Activated T-cell treated with anti-CD3 and anti-CD28 coated beads, Interleukin-2, amount 50 U/mL, for 24 hours (primary cell): ENCODE measurements around the gene SETDB1.

Source experiments
- DNase-seq: peaks from one replicate; pipeline ENCODE4 v3.0.0-alpha.2; 2020
- H3K27ac Mint-ChIP-seq: 2 replicates; pipeline ENCODE4 v1.8.0; 2020; ENCODE audit warnings: mild to moderate bottlenecking, mixed read lengths
- H3K27me3 Mint-ChIP-seq: 2 replicates; pipeline ENCODE4 v1.8.0; 2020; ENCODE audit warnings: mixed read lengths
- H3K36me3 Mint-ChIP-seq: 2 replicates; pipeline ENCODE4 v1.8.0; 2020; ENCODE audit warnings: low read depth, mixed read lengths
- H3K4me1 Mint-ChIP-seq: 2 replicates; pipeline ENCODE4 v1.8.0; 2020; ENCODE audit warnings: low read depth, mixed read lengths
- H3K4me3 Mint-ChIP-seq: 2 replicates; pipeline ENCODE4 v1.8.0; 2020; ENCODE audit warnings: mild to moderate bottlenecking, moderate library complexity, mixed read lengths
- H3K9me3 Mint-ChIP-seq: 2 replicates; pipeline ENCODE4 v1.8.0; 2020; ENCODE audit warnings: mixed read lengths

Gene SETDB1

GRCh38 chr1:150963321-150964163, 37.4 kb downstream of the SETDB1 start:
- Mint-ChIP-seq H3K4me1 (peaks cover 13% of the 10 kb centered on the region), H3K27ac (peak overlapping the region; percentile 76), H3K27me3 (no peaks in the 10 kb centered on the region), H3K9me3 (no peaks in the 10 kb centered on the region), H3K36me3 (peaks cover 97% of the 10 kb centered on the region), H3K4me3 (no peak overlapping the region)
- no peak for DNase-seq

- H3K36me3 Mint-ChIP-seq = peaks cover 98% of the 10 kb centered on the region
- peaks cover 14% of the 10 kb centered on the region for H3K4me1 Mint-ChIP-seq
- no peaks in the 10 kb centered on the region for H3K9me3 Mint-ChIP-seq
- no peaks in the 10 kb centered on the region for H3K27me3 Mint-ChIP-seq
- DNase-seq = no peak
- peak overlapping the region; percentile 76 for H3K27ac Mint-ChIP-seq
- no peak overlapping the region for H3K4me3 Mint-ChIP-seq
Observed at GRCh38 chr1:150964164-150964489, 38.0 kb downstream of the SETDB1 start.

- no peak overlapping the region for H3K4me3 Mint-ChIP-seq
- H3K4me1 Mint-ChIP-seq = peaks cover 22% of the 10 kb centered on the region
- H3K36me3 Mint-ChIP-seq = peaks cover 94% of the 10 kb centered on the region
- H3K9me3 Mint-ChIP-seq = no peaks in the 10 kb centered on the region
- peak overlapping the region; percentile 61 for H3K27ac Mint-ChIP-seq
- no peaks in the 10 kb centered on the region for H3K27me3 Mint-ChIP-seq
- no peak for DNase-seq
Observed at GRCh38 chr1:150965605-150966004, 39.4 kb downstream of the SETDB1 start.

GRCh38 chr1:150966011-150966410, 39.8 kb downstream of the SETDB1 start:
- no peaks in the 10 kb centered on the region for H3K9me3 Mint-ChIP-seq
- no peaks in the 10 kb centered on the region for H3K27me3 Mint-ChIP-seq
- no peak for DNase-seq
- no peak overlapping the region for H3K4me3 Mint-ChIP-seq
- peak overlapping the region; percentile 61 for H3K27ac Mint-ChIP-seq
- peaks cover 94% of the 10 kb centered on the region for H3K36me3 Mint-ChIP-seq
- H3K4me1 Mint-ChIP-seq = peaks cover 26% of the 10 kb centered on the region

GRCh38 chr1:150967936-150968335, 41.8 kb downstream of the SETDB1 start:
- peaks cover 40% of the 10 kb centered on the region for H3K4me1 Mint-ChIP-seq
- no peaks in the 10 kb centered on the region for H3K9me3 Mint-ChIP-seq
- H3K27me3 Mint-ChIP-seq = no peaks in the 10 kb centered on the region
- peaks cover 94% of the 10 kb centered on the region for H3K36me3 Mint-ChIP-seq
- DNase-seq = no peak
- H3K4me3 Mint-ChIP-seq = no peak overlapping the region
- peak overlapping the region; percentile 64 for H3K27ac Mint-ChIP-seq

GRCh38 chr1:150968491-150968890, 42.3 kb downstream of the SETDB1 start:
- Mint-ChIP-seq H3K36me3 (peaks cover 94% of the 10 kb centered on the region), H3K27ac (peak overlapping the region; percentile 95), H3K9me3 (no peaks in the 10 kb centered on the region), H3K4me3 (no peak overlapping the region), H3K27me3 (no peaks in the 10 kb centered on the region), H3K4me1 (peaks cover 44% of the 10 kb centered on the region)
- DNase-seq = no peak

GRCh38 chr1:150969626-150970025, 43.5 kb downstream of the SETDB1 start:
- Mint-ChIP-seq H3K27ac (peak overlapping the region; percentile 95), H3K9me3 (no peaks in the 10 kb centered on the region), H3K4me3 (no peak overlapping the region), H3K4me1 (peaks cover 44% of the 10 kb centered on the region), H3K27me3 (no peaks in the 10 kb centered on the region), H3K36me3 (peaks cover 88% of the 10 kb centered on the region)
- no peak for DNase-seq

- Mint-ChIP-seq H3K27ac (peak overlapping the region; percentile 95), H3K4me3 (peak overlapping the region; percentile 91), H3K27me3 (no peaks in the 10 kb centered on the region), H3K4me1 (peaks cover 48% of the 10 kb centered on the region), H3K9me3 (no peaks in the 10 kb centered on the region), H3K36me3 (peaks cover 77% of the 10 kb centered on the region)
- no peak for DNase-seq
Observed at GRCh38 chr1:150970808-150971582, 44.8 kb downstream of the SETDB1 start.

- Mint-ChIP-seq H3K4me3 (peak overlapping the region; percentile 91), H3K27me3 (no peaks in the 10 kb centered on the region), H3K9me3 (no peaks in the 10 kb centered on the region), H3K36me3 (peaks cover 69% of the 10 kb centered on the region), H3K4me1 (peaks cover 51% of the 10 kb centered on the region), H3K27ac (peak overlapping the region; percentile 95)
- no peak for DNase-seq
Observed at GRCh38 chr1:150971583-150972416, 45.6 kb downstream of the SETDB1 start.

- Mint-ChIP-seq H3K27me3 (no peaks in the 10 kb centered on the region), H3K4me3 (peak overlapping the region; percentile 91), H3K27ac (peak overlapping the region; percentile 95), H3K4me1 (peaks cover 58% of the 10 kb centered on the region), H3K9me3 (no peaks in the 10 kb centered on the region), H3K36me3 (peaks cover 62% of the 10 kb centered on the region)
- no peak for DNase-seq
Observed at GRCh38 chr1:150972417-150972940, 46.3 kb downstream of the SETDB1 start.

GRCh38 chr1:150973258-150973835, 47.2 kb downstream of the SETDB1 start:
- Mint-ChIP-seq H3K4me1 (peaks cover 65% of the 10 kb centered on the region), H3K27ac (peak overlapping the region; percentile 95), H3K4me3 (peak overlapping the region; percentile 91), H3K36me3 (peaks cover 53% of the 10 kb centered on the region), H3K27me3 (no peaks in the 10 kb centered on the region), H3K9me3 (no peaks in the 10 kb centered on the region)
- no peak for DNase-seq

GRCh38 chr1:150973836-150974579, 47.8 kb downstream of the SETDB1 start:
- Mint-ChIP-seq H3K4me1 (peaks cover 68% of the 10 kb centered on the region), H3K27me3 (no peaks in the 10 kb centered on the region), H3K36me3 (peaks cover 47% of the 10 kb centered on the region), H3K27ac (peak overlapping the region; percentile 95), H3K4me3 (peak overlapping the region; percentile 91), H3K9me3 (no peaks in the 10 kb centered on the region)
- peak; percentile 75 for DNase-seq
